SU-DHL-6 (cell line): ENCODE measurements around the gene NTSR2.
A peak's percentile ranks its signal among the peaks of the same experiment; 100 is the strongest.

Source experiments
- H2AFZ ChIP-seq: fragments of 200-600 bp; sonication (generic); 2 replicates; pipeline ENCODE4 v1.6.1; 2014; ENCODE audit warnings: low read depth, mild to moderate bottlenecking, moderate library complexity, mixed read lengths, antibody characterized with exemption, low read length; ENCODE audit not compliant: severe bottlenecking
- H3F3A ChIP-seq: fragments of 200-600 bp; shearing (Covaris generic); 2 replicates; pipeline ENCODE4 v1.6.0; 2016; ENCODE audit warnings: antibody characterized with exemption, mild to moderate bottlenecking; ENCODE audit not compliant: insufficient read depth
- H3K27ac ChIP-seq: fragments of 200-600 bp; sonication (generic); 2 replicates; pipeline ENCODE4 v1.5.1; 2016; ENCODE audit warnings: low read depth, mild to moderate bottlenecking, low read length, moderate library complexity, mixed read lengths
- H3K27me3 ChIP-seq: fragments of 200-600 bp; sonication (generic), shearing (Covaris generic); 2 replicates; pipeline ENCODE4 v1.6.0; 2014; ENCODE audit warnings: mild to moderate bottlenecking, low read length
- H3K36me3 ChIP-seq: fragments of 200-600 bp; sonication (generic); 2 replicates; pipeline ENCODE4 v1.6.1; 2014; ENCODE audit warnings: mild to moderate bottlenecking, low read length, mixed read lengths
- H3K4me2 ChIP-seq: fragments of 300-600, 200-600 bp; shearing (Covaris generic), sonication (generic); 2 replicates; pipeline ENCODE4 v1.6.0; 2014; ENCODE audit warnings: low read length, low read depth, mild to moderate bottlenecking; ENCODE audit not compliant: poor library complexity, severe bottlenecking
- H3K4me3 ChIP-seq: fragments of 200-600 bp; sonication (generic); 2 replicates; pipeline ENCODE4 v1.5.1; 2014; ENCODE audit warnings: antibody characterized with exemption, low read length, mild to moderate bottlenecking, mixed read lengths; ENCODE audit not compliant: insufficient read depth, poor library complexity, severe bottlenecking
- H3K79me2 ChIP-seq: fragments of 200-600 bp; sonication (generic); 2 replicates; pipeline ENCODE4 v1.6.1; 2014; ENCODE audit warnings: mild to moderate bottlenecking, low read length, moderate library complexity; ENCODE audit not compliant: insufficient read depth
- H3K9ac ChIP-seq: fragments of 200-600 bp; sonication (generic); 2 replicates; pipeline ENCODE4 v1.7.0; 2014; ENCODE audit warnings: mild to moderate bottlenecking, low read length
- H3K9me2 ChIP-seq: fragments of 200-600 bp; sonication (generic); replicated peaks from 2 replicates; pipeline ENCODE4 v1.6.1; 2014; ENCODE audit warnings: low read length; ENCODE audit not compliant: insufficient read depth
- H3K9me3 ChIP-seq: fragments of 200-600 bp; sonication (generic); 2 replicates; pipeline ENCODE4 v1.6.1; 2014; ENCODE audit warnings: low read length, mixed read lengths; ENCODE audit not compliant: insufficient read depth
- H4K20me1 ChIP-seq: fragments of 200-600 bp; sonication (generic); 2 replicates; pipeline ENCODE4 v1.6.1; 2014; ENCODE audit warnings: low read depth, mild to moderate bottlenecking, antibody characterized with exemption, low read length, moderate library complexity, mixed read lengths
- EZH2phosphoT487 ChIP-seq: fragments of 200-600 bp; sonication (generic), shearing (Covaris generic); conservative IDR thresholded peaks from 2 replicates; pipeline ENCODE4 v1.6.1; 2018; ENCODE audit warnings: mild to moderate bottlenecking, antibody characterized with exemption, low read length, moderate library complexity, mixed read lengths
- TF ChIP-seq, protein P1 (sequence below): fragments of 200-600 bp; sonication (generic); IDR thresholded peaks from one replicate; pipeline ENCODE4 v1.5.1; 2017; ENCODE audit warnings: antibody characterized with exemption, mild to moderate bottlenecking, low read length, moderate library complexity; ENCODE audit not compliant: insufficient read depth, poor library complexity, severe bottlenecking

The NTSR2 gene

DNA sequence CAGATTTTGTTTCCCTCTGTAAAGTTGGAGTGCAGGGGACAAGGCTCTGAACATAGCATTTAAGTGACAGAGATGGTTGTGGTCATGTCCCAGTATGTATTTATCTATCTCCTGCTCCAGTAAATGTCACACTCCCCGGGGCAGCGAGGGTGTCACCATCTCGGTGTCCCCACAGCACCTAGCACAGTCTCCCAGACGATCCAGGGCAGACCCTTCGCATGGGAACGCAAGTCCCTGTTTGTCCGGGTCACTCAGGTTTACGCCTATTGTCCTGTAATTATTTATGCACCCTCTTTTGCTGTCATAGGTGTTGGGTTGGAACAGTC lies 12.6 kb upstream of the NTSR2 start:
- Histone ChIP-seq H3K9me2 (no peaks in the 10 kb centered on the region), H3K27me3 (no peaks in the 10 kb centered on the region), H3K9me3 (no peaks in the 10 kb centered on the region), H3K27ac (no peak overlapping the region), H3K9ac (no peak overlapping the region), H3K4me3 (no peak overlapping the region), H4K20me1 (no peaks in the 10 kb centered on the region), H3K4me2 (no peak overlapping the region), H3K79me2 (no peaks in the 10 kb centered on the region), H2AFZ (no peak overlapping the region), H3F3A (no peaks in the 10 kb centered on the region), H3K36me3 (no peaks in the 10 kb centered on the region)
- TF ChIP-seq EZH2phosphoT487, result no peak
- TF ChIP-seq, protein P1, sequence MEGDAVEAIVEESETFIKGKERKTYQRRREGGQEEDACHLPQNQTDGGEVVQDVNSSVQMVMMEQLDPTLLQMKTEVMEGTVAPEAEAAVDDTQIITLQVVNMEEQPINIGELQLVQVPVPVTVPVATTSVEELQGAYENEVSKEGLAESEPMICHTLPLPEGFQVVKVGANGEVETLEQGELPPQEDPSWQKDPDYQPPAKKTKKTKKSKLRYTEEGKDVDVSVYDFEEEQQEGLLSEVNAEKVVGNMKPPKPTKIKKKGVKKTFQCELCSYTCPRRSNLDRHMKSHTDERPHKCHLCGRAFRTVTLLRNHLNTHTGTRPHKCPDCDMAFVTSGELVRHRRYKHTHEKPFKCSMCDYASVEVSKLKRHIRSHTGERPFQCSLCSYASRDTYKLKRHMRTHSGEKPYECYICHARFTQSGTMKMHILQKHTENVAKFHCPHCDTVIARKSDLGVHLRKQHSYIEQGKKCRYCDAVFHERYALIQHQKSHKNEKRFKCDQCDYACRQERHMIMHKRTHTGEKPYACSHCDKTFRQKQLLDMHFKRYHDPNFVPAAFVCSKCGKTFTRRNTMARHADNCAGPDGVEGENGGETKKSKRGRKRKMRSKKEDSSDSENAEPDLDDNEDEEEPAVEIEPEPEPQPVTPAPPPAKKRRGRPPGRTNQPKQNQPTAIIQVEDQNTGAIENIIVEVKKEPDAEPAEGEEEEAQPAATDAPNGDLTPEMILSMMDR, result no peak

- Histone ChIP-seq H3K36me3 (no peaks in the 10 kb centered on the region), H3K79me2 (no peaks in the 10 kb centered on the region), H3K9ac (no peak overlapping the region), H3K4me2 (no peak overlapping the region), H4K20me1 (no peaks in the 10 kb centered on the region), H3F3A (no peaks in the 10 kb centered on the region), H3K9me3 (no peaks in the 10 kb centered on the region), H3K4me3 (no peak overlapping the region), H3K27ac (no peak overlapping the region), H3K9me2 (no peaks in the 10 kb centered on the region), H2AFZ (no peak overlapping the region), H3K27me3 (no peaks in the 10 kb centered on the region)
- TF ChIP-seq, protein P1, result peak; percentile 92
- no peak for TF ChIP-seq EZH2phosphoT487
Measured at GRCh38 chr2:11681722-11682589, 12.0 kb upstream of the NTSR2 start.

GRCh38 chr2:11680901-11681721 lies 11.1 kb upstream of the NTSR2 start:
- Histone ChIP-seq H3K27me3 (no peaks in the 10 kb centered on the region), H3K4me2 (no peak overlapping the region), H2AFZ (no peak overlapping the region), H3K9me2 (no peaks in the 10 kb centered on the region), H3K9ac (no peak overlapping the region), H3K27ac (no peak overlapping the region), H3K79me2 (no peaks in the 10 kb centered on the region), H4K20me1 (no peaks in the 10 kb centered on the region), H3K9me3 (no peaks in the 10 kb centered on the region), H3K4me3 (no peak overlapping the region), H3F3A (no peaks in the 10 kb centered on the region), H3K36me3 (no peaks in the 10 kb centered on the region)
- TF ChIP-seq, protein P1, result no peak
- no peak for TF ChIP-seq EZH2phosphoT487
